Gastroesophageal sphincter (tissue), 4 donors: Measurements from ENCODE around the gene RFC2. TPM values are rescaled to one million over a fixed set of nuclear protein-coding genes. Genes with fewer than 3 reads are reported as not detected.

Experiments
- ATAC-seq: fragments of 150-250 bp; one replicate; pipeline ENCODE4 v1.9.1; 2016; ENCODE audit warnings: mild to moderate bottlenecking, moderate library complexity
- H3K27ac ChIP-seq, 4 donors: fragments of 200-600 bp; sonication (generic) in 3 of 4; 1 replicate in 3 of 4; 2 replicates in 1 of 4; pipeline ENCODE4 v1.5.1; 2016 to 2019
- H3K27me3 ChIP-seq: fragments of 200-600 bp; sonication (generic); one replicate; pipeline ENCODE4 v1.5.1; 2019
- H3K36me3 ChIP-seq, 2 donors: fragments of 200-600 bp; sonication (generic); one replicate each; pipeline ENCODE4 v1.5.1; 2019; ENCODE audit warnings: control low read depth in 1 of 2
- H3K4me1 ChIP-seq, 3 donors: fragments of 200-600 bp; sonication (generic); 1 replicate in 2 of 3; 2 replicates in 1 of 3; pipeline ENCODE4 v1.5.1; 2016 to 2019; ENCODE audit warnings: control low read depth in 2 of 3
- H3K4me3 ChIP-seq, 2 donors: fragments of 200-600 bp; sonication (generic); one replicate each; pipeline ENCODE4 v1.5.1; 2019; ENCODE audit warnings: mild to moderate bottlenecking in 1 of 2, moderate library complexity in 1 of 2
- H3K9me3 ChIP-seq, 3 donors: fragments of 200-600 bp; sonication (generic); one replicate each; pipeline ENCODE4 v1.5.1; 2017 to 2019; ENCODE audit warnings: control low read depth in 2 of 3
- EP300 ChIP-seq: sonication (generic); formaldehyde crosslinking; IDR thresholded peaks from one replicate; pipeline ENCODE4 v1.6.1; 2017; ENCODE audit warnings: antibody characterized with exemption, mild to moderate bottlenecking
- POLR2A ChIP-seq, 2 donors: fragments of 450-650 bp; IDR thresholded peaks; one replicate each; pipeline ENCODE4 v1.6.1; 2017; ENCODE audit warnings: antibody characterized with exemption in 2 of 2, mild to moderate bottlenecking in 2 of 2, moderate library complexity in 1 of 2
- POLR2AphosphoS5 ChIP-seq: sonication (generic); formaldehyde crosslinking; IDR thresholded peaks from one replicate; pipeline ENCODE4 v1.6.1; 2017; ENCODE audit warnings: antibody characterized with exemption
- WGBS, 2 donors: methylation state at CpG; one replicate each; pipeline ENCODE4 v1.1.5; 2018; ENCODE audit warnings: low coverage in 1 of 2; 5-methylcytosine and 5-hydroxymethylcytosine counted together
- total RNA-seq, 4 donors: library from RNA; depleted of rRNA; stranded (reverse); fragments of >200 nt; gene quantifications; one replicate each; pipeline ENCODE4 v1.1.0, GENCODE V29; 2016
- TF ChIP-seq, protein P1 (sequence below), 4 experiments: fragments of 200-600 bp in 2 of 4; fragments of 450-650 bp in 2 of 4; sonication (generic) in 1 of 4; IDR thresholded peaks; one replicate each; pipeline ENCODE4 v1.5.1; 2017 to 2019; ENCODE audit warnings: antibody characterized with exemption in 4 of 4, mild to moderate bottlenecking in 2 of 4, moderate library complexity in 2 of 4

The RFC2 gene
- total RNA-seq, 4 donors from 2014 or later: 11.3 to 12.2 (median 11.3) TPM

DNA sequence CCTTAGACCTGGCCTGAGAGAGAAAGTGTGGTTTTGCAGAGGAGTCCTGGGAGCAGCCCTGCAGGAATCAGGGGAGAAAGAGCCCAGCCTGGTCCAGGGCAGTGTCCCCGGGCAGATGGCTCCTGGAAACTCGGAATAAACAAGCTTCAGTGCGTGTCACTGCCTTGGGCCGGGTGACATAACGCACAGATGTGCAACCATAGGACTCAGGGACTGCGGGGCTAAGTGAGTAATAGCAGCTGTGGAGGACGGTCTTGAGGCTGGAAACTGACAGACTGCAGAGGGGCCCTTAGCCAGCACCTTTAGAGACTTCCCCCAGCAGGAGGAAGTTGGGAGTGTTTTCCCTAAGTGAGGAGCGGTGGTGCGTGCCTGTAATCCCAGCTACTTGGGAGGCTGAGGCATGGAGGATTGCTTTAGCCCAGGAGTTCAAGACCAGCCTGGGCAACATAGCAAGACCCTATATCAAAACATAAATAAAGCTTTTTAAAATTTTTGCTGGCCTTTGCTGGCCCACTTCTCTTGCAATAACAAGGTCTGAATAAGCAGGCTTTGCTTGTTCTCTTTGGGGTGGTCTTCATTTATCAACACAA is 29.8 kb upstream of the RFC2 start:
- TF ChIP-seq POLR2AphosphoS5: no peak
- TF ChIP-seq EP300: no peak
- TF ChIP-seq POLR2A (IDR thresholded peaks at IDR 0.05): no peak
- TF ChIP-seq, protein P1, sequence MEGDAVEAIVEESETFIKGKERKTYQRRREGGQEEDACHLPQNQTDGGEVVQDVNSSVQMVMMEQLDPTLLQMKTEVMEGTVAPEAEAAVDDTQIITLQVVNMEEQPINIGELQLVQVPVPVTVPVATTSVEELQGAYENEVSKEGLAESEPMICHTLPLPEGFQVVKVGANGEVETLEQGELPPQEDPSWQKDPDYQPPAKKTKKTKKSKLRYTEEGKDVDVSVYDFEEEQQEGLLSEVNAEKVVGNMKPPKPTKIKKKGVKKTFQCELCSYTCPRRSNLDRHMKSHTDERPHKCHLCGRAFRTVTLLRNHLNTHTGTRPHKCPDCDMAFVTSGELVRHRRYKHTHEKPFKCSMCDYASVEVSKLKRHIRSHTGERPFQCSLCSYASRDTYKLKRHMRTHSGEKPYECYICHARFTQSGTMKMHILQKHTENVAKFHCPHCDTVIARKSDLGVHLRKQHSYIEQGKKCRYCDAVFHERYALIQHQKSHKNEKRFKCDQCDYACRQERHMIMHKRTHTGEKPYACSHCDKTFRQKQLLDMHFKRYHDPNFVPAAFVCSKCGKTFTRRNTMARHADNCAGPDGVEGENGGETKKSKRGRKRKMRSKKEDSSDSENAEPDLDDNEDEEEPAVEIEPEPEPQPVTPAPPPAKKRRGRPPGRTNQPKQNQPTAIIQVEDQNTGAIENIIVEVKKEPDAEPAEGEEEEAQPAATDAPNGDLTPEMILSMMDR (IDR thresholded peaks at IDR 0.05): no peak
- Histone ChIP-seq H3K27ac (no peak overlapping the region), H3K4me3 (no peak overlapping the region), H3K27me3 (no peaks in the 10 kb centered on the region), H3K4me1 (peaks cover 0 to 25% (median 17%) of the 10 kb centered on the region in 3 donors), H3K9me3 (no peaks in the 10 kb centered on the region), H3K36me3 (no peaks in the 10 kb centered on the region)
- no peak for ATAC-seq
- WGBS, 2 donors: 72% methylated on average over 9 of the region's 9 CpGs; no CpG with 5 or more reads in 1 of the 2 donors

DNA sequence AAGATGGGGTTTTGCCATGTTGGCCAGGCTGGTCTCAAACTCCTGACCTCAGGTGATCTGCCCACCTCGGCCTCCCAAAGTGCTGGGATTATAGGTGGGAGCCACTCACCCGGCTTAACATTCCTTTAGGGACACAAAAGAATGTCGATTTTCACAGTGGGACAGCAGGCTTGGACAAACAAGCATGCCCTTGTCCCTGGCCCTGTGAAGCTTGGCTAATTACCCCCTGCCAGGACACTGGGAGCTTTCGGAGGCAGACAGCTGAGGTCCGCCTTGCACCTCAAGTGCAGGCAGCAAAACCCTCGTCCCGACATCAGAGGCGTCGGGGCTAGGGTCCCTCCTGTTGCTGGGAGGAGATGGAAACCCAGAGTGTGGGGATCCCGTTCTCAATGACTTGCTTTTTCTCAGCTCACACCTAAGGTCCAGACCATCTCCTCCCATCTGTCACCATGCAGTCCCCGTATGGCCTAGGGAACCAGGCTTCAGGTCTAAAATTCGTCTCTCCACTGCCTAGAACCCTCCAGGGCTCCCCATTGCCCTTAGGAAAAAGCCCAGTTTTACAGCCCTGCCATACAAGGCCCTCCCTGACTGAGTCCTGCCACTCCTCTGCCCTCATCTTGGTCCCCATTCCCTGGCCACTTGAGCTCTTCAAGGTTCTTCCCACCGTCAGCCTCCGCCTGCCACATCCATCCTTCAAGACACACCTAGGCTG is 28.7 kb upstream of the RFC2 start:
- Histone ChIP-seq H3K4me3 (no peak overlapping the region), H3K36me3 (no peaks in the 10 kb centered on the region), H3K9me3 (no peaks in the 10 kb centered on the region), H3K27ac (no peak overlapping the region), H3K4me1 (peaks cover 0 to 15% (median 12%) of the 10 kb centered on the region in 3 donors), H3K27me3 (no peaks in the 10 kb centered on the region)
- ATAC-seq: no peak
- 86 to 90% methylated on average over 2 to 7 of the region's 14 CpGs for WGBS, 2 donors
- TF ChIP-seq EP300 (no peak), POLR2A (IDR thresholded peaks at IDR 0.05) (no peak), POLR2AphosphoS5 (no peak)
- TF ChIP-seq, protein P1 (IDR thresholded peaks at IDR 0.05): no peak

DNA sequence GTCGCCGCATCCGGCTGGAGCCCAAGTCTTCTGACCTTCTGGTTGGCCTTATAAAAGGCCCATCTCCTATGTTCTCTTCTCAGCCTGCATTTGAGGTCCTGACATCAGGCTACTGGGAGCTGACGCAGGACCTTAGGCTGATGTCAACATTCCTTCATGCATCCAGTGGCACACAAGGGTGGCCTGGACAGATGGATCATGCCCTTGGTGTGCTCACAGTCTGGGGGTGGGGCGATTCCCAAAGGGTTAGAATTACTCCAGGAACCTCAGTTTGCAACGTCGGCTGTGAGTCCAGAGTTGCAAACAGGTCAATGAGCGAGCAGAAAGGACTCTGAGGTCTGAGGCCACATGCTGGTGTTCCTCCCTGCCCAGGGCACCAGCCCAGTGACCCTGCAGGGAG is 26.8 kb upstream of the RFC2 start:
- 100% methylated on average over 1 of the region's 8 CpGs for WGBS, 2 donors
- H3K4me3 ChIP-seq: no peak overlapping the region
- no peaks in the 10 kb centered on the region for H3K36me3 ChIP-seq
- H3K27me3 ChIP-seq: no peaks in the 10 kb centered on the region
- peaks cover 0 to 15% (median 12%) of the 10 kb centered on the region in 3 donors for H3K4me1 ChIP-seq
- no peaks in the 10 kb centered on the region for H3K9me3 ChIP-seq
- no peak overlapping the region for H3K27ac ChIP-seq
- no peak for TF ChIP-seq POLR2A (IDR thresholded peaks at IDR 0.05)
- TF ChIP-seq POLR2AphosphoS5: no peak
- TF ChIP-seq, protein P1 (IDR thresholded peaks at IDR 0.05): no peak
- no peak for TF ChIP-seq EP300
- ATAC-seq: no peak

DNA sequence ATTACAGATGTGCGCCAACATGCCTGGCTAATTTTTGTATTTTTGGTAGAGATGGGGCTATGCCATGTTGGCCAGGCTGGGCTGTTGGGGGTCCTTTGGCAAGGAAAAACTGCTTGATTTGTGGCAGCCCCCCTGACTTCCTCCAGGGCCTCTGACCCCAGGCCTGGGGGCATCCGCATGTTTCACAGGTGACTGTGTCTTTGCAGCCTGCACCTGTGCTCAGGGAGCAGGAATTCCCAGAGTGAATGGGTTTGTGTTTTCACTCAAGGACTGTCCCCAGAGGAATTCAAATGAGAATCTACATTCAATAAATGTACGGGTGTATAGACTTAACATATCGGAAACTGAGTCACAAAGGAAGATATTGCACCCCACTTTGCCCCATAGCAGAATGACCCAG is 23.4 kb upstream of the RFC2 start:
- Histone ChIP-seq H3K27me3 (no peaks in the 10 kb centered on the region), H3K9me3 (no peaks in the 10 kb centered on the region), H3K4me1 (peaks cover 0 to 17% (median 12%) of the 10 kb centered on the region in 3 donors), H3K36me3 (no peaks in the 10 kb centered on the region), H3K4me3 (no peak overlapping the region), H3K27ac (no peak overlapping the region)
- 80 to 86% methylated on average over 1 of the region's 4 CpGs for WGBS, 2 donors
- TF ChIP-seq, protein P1 (IDR thresholded peaks at IDR 0.05): no peak
- TF ChIP-seq POLR2A (IDR thresholded peaks at IDR 0.05) (no peak), POLR2AphosphoS5 (no peak), EP300 (no peak)
- no peak for ATAC-seq
